GM19452 (cell line): ENCODE results near the gene PACSIN2.
"Not testable (repeated sequence)": the region's sequence is repeated elsewhere in the genome, so short reads cannot be mapped to it uniquely, and the experiment has no call there.

Source experiments
- ATAC-seq: cut with Tn5 transposase; IDR thresholded peaks from one replicate; pipeline ENCODE4 v1.9.1; 2021; ENCODE audit not compliant: unreplicated experiment

The PACSIN2 gene

DNA sequence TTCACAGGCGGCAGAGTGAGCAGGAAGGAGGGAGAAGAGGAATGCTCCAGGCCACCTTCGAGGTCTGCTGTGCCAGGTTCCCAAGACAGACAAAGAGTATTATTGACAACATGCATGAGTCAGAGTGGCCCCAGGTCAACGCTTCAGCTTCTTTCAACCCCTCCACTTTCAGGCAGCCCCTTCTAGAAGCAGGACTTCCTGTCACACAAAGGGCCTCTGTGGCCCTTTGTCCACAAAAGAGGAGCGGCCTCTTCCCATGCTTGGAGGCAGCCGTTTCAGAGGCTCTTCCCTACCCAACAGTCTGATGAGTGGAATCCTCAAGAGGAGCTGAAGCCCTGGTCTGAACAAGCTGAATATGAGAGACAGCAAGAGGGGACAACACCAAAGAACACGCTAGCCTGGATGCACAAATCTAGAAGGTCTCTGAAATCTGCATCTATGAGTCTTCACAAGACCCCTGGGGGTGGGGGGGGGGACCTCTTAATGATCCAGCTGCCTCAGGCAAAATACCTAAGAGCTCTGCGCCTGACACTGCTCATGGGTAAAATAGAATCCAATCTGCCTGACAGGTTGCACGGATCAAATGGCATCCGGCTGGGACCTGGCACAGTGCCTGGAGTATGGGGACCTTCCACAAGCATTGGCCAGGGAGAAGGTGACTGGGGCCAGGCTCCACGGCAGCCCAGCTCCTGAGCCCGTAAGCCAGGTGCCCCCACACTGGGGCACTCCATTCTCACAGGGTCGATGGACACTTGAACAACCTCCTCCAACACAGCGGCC lies 67.5 kb downstream of the PACSIN2 start:
- ATAC-seq: no peak

DNA sequence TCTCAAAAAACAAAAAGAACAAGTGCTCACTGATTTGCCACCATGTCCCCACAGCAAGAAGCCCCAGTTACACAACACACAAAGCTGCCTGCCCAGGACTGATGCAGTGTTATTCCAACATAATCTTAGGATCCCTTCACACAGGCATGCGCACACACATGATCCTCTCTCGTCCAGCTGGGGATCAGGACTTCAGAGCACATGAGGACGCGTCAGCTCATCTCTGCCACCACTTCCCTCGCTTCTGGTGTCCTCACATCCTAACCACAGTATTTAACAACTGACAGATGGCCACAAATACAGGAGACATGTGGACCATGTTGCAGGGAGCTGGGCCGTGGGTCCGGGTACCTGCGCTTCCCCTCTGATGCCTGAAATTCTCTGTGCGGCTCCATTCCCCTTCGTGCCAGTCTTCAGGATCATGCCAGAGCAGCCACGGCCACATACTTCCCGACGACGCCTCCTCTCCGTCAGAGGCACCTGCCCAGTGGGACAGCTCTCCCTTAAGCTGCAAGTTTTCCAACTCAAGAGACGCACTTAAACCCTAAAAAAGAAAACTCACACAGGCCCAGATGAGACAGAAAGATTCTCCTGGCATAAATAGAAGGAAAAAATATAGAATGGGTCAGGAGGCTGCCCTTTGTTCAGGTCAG lies 68.3 kb downstream of the PACSIN2 start:
- ATAC-seq: no peak

DNA sequence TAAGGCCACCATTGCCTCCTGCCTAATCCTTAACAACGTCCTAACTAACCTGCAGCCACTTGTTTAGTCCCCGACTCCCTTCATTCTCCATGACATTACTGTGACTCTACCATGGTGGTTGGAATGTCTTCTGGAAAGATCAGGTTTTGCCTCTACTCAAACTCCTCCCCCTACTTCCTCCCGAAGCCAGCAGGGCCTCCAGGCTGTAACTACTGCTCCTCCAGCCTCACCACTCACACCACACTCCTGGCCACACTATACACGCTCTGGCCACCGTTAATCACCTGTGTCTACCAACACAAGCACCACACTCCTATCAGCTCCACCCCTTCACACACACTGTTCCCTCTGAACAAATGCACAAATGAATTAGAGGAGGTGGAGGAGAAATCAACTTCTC lies 69.2 kb downstream of the PACSIN2 start:
- no peak for ATAC-seq

GRCh38 chr22:42945027-42945426 lies 69.9 kb downstream of the PACSIN2 start:
- no peak for ATAC-seq

DNA sequence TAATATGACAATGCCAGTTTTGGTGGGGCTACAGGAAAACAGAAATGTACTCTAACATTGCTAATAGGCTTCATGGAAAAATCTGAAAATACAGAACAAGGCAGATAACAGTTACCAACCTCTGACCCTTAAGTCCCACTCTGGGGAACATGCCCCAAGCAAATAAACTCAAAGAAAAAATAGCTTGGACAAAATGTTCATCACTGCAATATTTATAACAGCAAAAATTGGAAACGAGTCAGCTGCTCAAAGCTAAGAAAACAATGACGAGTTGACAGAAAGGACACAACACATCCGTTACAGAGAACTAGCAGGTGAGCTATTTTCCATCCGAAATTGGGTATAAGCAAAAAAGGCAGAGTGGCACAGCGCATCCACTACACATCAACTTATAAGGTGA lies 70.5 kb downstream of the PACSIN2 start:
- no peak for ATAC-seq

GRCh38 chr22:42943981-42944380 lies 71.0 kb downstream of the PACSIN2 start:
- no peak for ATAC-seq

- no peak for ATAC-seq
These were observed 72.6 kb downstream of the PACSIN2 start for GRCh38 chr22:42942351-42942750.

GRCh38 chr22:42939941-42940653 lies 74.9 kb downstream of the PACSIN2 start:
- no peak for ATAC-seq

GRCh38 chr22:42939451-42939881 lies 75.5 kb downstream of the PACSIN2 start:
- no peak for ATAC-seq

- no peak for ATAC-seq
These were observed 76.0 kb downstream of the PACSIN2 start for GRCh38 chr22:42938976-42939375.

- no peak for ATAC-seq
These were observed 76.5 kb downstream of the PACSIN2 start for GRCh38 chr22:42938449-42938848.

DNA sequence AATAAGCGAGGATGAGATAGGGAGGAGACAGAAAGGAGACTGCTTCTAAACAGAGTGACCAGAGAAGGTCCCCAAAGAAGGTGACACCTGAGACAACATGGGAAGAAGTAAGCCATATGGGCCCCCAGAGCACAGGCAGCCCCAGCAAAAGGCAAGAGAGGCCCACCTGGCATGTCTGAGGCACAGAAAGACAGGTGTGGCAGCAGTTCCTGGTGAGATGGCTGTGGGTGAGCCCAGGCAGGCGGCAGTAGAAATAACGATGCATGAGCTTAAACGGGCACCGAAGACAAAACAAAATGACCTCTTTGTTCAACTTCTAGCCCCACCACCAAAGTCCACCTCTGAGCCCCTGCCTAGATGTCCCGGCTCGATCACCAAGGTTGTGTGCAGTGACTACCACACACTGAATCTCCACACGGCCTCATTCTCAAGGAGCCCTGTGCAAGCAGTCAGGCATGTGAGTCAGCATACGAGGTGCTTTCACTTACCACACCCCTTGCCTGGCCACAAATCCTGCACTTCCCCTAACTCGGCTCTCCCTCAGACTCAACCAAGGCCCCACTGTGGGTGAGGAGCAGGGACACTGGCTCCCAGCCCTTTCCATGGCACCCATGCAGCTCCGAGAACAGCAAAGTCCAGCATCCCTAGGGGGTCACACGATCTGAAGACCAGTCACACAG lies 77.6 kb downstream of the PACSIN2 start:
- no peak for ATAC-seq

DNA sequence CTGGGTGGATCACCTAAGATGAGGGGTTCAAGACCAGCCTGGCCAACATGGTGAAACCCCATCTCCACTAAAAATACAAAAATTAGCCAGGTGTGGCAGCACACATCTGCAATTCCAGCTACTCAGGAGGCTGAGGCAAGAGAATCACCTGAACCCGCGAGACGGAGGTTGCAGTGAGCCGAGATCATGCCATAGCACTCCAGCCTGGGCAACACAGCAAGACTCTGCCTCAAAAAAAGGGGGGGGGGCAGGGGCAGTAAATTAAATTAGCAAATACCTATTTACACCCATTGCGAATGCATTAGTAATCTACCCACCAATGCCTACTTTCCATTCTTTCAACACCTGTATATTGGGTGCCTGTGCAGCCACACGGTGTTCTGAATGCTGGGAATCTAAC lies 78.3 kb downstream of the PACSIN2 start:
- ATAC-seq: not testable (repeated sequence)

DNA sequence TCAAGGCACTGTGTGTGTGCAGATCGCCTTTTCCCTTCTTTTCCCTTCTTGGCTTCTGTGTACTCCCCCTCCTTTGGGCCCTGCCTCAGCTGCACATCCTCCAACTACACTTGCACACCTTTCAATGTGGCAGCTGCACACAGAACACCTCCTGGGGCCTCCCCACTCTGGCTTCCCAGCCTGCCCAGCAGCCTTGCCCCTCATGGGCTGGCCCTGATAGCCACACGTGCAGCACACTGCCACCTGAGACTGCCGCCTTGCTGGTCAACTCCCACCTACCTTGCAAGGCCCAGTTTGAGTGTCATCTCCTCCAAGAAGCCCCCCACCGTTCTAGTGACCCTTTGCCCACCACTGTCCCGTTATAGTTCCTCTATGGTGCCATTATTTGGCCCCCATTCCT lies 80.6 kb downstream of the PACSIN2 start:
- ATAC-seq: no peak

GRCh38 chr22:42933485-42934091 lies 81.4 kb downstream of the PACSIN2 start:
- peak; percentile 42 for ATAC-seq

DNA sequence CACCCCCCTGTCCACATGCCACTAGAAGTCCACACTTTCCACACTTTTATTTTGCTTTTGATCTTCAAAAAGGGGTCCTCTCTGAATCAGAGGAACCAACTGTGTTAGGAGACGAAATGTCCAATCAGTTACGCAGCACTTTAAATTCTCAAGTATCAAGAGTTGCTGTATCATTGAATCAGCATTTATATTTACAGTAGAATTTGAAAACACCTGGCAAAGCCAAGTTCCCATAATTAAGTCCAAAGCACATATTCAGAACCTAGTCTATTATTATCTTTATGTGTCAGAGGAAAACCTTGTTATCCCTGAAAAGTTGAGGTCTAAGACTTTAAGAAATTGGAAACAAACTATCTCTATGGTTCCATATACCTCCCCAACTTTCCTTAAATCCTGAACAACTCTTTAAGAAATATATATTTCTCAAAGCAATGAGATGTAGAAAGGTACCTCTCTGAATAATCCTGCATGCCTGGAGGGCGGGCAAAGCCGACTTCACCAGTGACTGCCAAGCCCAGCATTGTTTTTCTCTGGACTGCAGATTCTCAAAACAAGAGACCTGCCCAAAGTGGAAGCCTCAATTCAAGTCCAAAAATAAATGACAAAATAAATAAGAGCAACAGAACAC lies 82.0 kb downstream of the PACSIN2 start:
- no peak for ATAC-seq

GRCh38 chr22:42932197-42932519 lies 82.8 kb downstream of the PACSIN2 start:
- ATAC-seq: no peak

DNA sequence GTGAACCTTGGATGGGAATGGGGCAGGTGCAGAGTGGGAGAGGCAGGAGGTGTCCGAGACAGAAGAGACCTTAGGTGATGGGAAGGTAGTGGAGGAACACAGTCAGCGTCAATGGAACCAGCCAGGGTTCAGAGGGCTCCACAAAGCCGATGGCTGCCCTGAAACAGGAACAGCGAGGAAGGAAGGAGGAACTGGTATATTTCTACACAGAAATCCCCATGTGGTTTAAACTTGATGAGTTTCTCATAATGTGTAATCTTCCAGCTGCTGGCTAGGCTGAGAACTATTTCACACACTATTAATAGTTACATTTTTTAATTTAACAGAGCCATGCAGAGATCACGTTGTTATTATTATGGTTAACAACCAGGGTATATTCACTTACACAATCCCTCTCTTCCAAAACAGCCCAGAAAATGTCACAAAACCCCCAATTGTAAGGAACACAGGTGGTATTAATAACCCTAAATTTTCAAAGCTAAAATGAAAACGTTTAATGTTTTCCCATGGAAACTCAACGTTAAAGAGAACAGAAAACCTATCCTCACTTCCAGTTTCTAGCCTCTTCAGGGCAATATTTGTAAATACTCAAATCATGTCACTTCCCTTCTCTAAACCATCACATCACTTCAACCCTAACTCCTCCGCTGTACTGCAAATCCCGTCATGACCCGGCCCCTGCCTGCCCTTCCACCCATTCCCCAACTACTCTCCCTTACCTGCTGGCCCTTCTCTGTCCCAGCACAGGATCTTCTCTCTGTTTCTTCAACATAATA lies 83.3 kb downstream of the PACSIN2 start:
- ATAC-seq: no peak

GRCh38 chr22:42930810-42931420 lies 84.0 kb downstream of the PACSIN2 start:
- ATAC-seq: no peak

DNA sequence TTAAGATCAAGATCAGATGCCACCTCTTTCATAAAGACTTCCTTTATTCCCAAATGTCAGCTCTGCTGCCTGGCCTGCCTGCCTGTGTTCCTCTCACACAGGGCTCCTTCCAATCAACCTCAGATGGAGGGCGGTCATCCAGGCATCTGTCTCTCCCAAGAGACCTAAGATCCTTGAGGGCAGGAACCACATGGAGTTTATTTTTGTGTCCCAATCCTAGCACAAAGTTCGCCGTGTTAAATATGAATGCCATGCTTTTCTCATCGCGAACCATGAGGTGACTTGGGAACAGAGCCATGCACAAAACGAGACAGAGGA lies 85.2 kb downstream of the PACSIN2 start:
- ATAC-seq: no peak
